ENCODE results near the gene MYB.
"Not testable (repeated sequence)": the region's sequence is repeated elsewhere in the genome, so short reads cannot be mapped to it uniquely, and the experiment has no call there.

MYB gene

DNA sequence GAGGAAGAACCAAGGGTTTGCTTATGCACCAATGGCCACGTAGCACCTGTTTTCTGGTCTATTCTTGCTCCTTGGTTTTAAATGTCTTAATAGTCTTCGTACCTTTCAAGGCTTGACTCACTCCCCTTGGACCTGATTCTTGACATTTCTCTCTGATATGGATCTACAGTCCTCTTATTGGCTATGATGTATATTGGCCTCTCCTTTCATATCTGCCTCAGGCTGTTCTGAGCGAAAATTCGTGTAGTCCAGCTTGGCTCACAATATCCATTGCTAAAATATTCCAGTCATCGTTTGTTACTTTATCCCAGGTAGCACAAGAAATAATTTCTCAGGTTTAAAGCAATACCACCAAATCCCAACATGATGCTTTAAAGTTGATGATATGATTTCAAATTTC is 59.6 kb downstream of the MYB start:
- H3K27me3 ChIP-seq (replicated peaks; ENCODE audit: control insufficient read depth, insufficient read depth, low read length, poor library complexity, severe bottlenecking), result no peaks in the 10 kb centered on the region
- H3K36me3 ChIP-seq (ENCODE audit: control insufficient read depth, insufficient read depth, low read length), result no peaks in the 10 kb centered on the region
- DNase-seq, result no peak
- no peaks in the 10 kb centered on the region for H3K4me1 ChIP-seq (ENCODE audit: control insufficient read depth, insufficient read depth, low read length, poor library complexity, severe bottlenecking)
- no peaks in the 10 kb centered on the region for H3K9me3 ChIP-seq (ENCODE audit: control insufficient read depth, low read length)
- no peak overlapping the region for H3K4me3 ChIP-seq (ENCODE audit: insufficient read depth, low read depth, low read length, poor library complexity, severe bottlenecking)
- no peak overlapping the region for H3K27ac ChIP-seq (ENCODE audit: insufficient read depth, low read length, poor library complexity, severe bottlenecking)

- Histone ChIP-seq H3K4me1 (ENCODE audit: control insufficient read depth, insufficient read depth, low read length, poor library complexity, severe bottlenecking) (no peaks in the 10 kb centered on the region), H3K9me3 (ENCODE audit: control insufficient read depth, low read length) (no peaks in the 10 kb centered on the region), H3K4me3 (ENCODE audit: insufficient read depth, low read depth, low read length, poor library complexity, severe bottlenecking) (no peak overlapping the region), H3K27ac (ENCODE audit: insufficient read depth, low read length, poor library complexity, severe bottlenecking) (no peak overlapping the region), H3K27me3 (replicated peaks; ENCODE audit: control insufficient read depth, insufficient read depth, low read length, poor library complexity, severe bottlenecking) (no peaks in the 10 kb centered on the region), H3K36me3 (ENCODE audit: control insufficient read depth, insufficient read depth, low read length) (no peaks in the 10 kb centered on the region)
- no peak for DNase-seq
Measured at GRCh38 chr6:135243871-135244796, 63.0 kb downstream of the MYB start.

- no peaks in the 10 kb centered on the region for H3K4me1 ChIP-seq (ENCODE audit: control insufficient read depth, insufficient read depth, low read length, poor library complexity, severe bottlenecking)
- no peak for DNase-seq
- H3K9me3 ChIP-seq (ENCODE audit: control insufficient read depth, low read length), result no peaks in the 10 kb centered on the region
- no peak overlapping the region for H3K27ac ChIP-seq (ENCODE audit: insufficient read depth, low read length, poor library complexity, severe bottlenecking)
- no peaks in the 10 kb centered on the region for H3K27me3 ChIP-seq (replicated peaks; ENCODE audit: control insufficient read depth, insufficient read depth, low read length, poor library complexity, severe bottlenecking)
- H3K36me3 ChIP-seq (ENCODE audit: control insufficient read depth, insufficient read depth, low read length), result no peaks in the 10 kb centered on the region
- no peak overlapping the region for H3K4me3 ChIP-seq (ENCODE audit: insufficient read depth, low read depth, low read length, poor library complexity, severe bottlenecking)
Measured at GRCh38 chr6:135244805-135245204, 63.7 kb downstream of the MYB start.

DNA sequence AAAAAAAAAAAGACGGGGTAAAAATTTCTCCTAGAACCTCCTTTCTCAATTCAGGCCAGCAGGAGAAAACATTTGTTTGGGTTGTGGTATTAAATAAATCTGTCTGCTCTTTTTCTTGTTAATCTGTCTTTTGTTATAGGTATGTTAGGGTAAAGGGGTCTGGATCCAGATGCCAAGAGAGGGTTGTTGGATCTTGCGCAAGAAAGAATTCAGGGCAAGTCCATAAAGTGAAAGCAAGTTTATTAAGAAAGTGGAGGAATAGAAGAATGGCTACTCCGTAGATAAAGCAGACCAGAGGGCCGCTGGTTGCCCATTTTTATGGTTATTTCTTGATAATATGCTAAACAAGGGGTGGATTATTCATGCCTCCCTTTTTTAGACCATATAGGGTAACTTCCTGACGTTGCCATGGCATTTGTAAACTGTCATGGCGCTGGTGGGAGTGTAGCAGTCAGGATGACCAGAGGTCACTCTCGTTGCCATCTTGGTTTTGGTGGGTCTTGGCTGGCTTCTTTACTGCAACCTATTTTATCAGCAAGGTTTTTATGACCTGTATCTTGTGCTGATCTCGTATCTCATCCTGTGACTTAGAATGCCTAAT is 65.4 kb downstream of the MYB start:
- not testable (repeated sequence) for H3K36me3 ChIP-seq (ENCODE audit: control insufficient read depth, insufficient read depth, low read length); H3K9me3 ChIP-seq (ENCODE audit: control insufficient read depth, low read length); H3K27ac ChIP-seq (ENCODE audit: insufficient read depth, low read length, poor library complexity, severe bottlenecking); H3K4me1 ChIP-seq (ENCODE audit: control insufficient read depth, insufficient read depth, low read length, poor library complexity, severe bottlenecking); H3K27me3 ChIP-seq (replicated peaks; ENCODE audit: control insufficient read depth, insufficient read depth, low read length, poor library complexity, severe bottlenecking); DNase-seq; H3K4me3 ChIP-seq (ENCODE audit: insufficient read depth, low read depth, low read length, poor library complexity, severe bottlenecking)

GRCh38 chr6:135250234-135250633 is 69.1 kb downstream of the MYB start:
- Histone ChIP-seq H3K4me3 (ENCODE audit: insufficient read depth, low read depth, low read length, poor library complexity, severe bottlenecking) (no peak overlapping the region), H3K9me3 (ENCODE audit: control insufficient read depth, low read length) (no peaks in the 10 kb centered on the region), H3K27ac (ENCODE audit: insufficient read depth, low read length, poor library complexity, severe bottlenecking) (no peak overlapping the region), H3K4me1 (ENCODE audit: control insufficient read depth, insufficient read depth, low read length, poor library complexity, severe bottlenecking) (no peaks in the 10 kb centered on the region), H3K36me3 (ENCODE audit: control insufficient read depth, insufficient read depth, low read length) (no peaks in the 10 kb centered on the region), H3K27me3 (replicated peaks; ENCODE audit: control insufficient read depth, insufficient read depth, low read length, poor library complexity, severe bottlenecking) (no peaks in the 10 kb centered on the region)
- DNase-seq, result no peak

- H3K4me1 ChIP-seq (ENCODE audit: control insufficient read depth, insufficient read depth, low read length, poor library complexity, severe bottlenecking), result no peaks in the 10 kb centered on the region
- DNase-seq, result no peak
- no peaks in the 10 kb centered on the region for H3K9me3 ChIP-seq (ENCODE audit: control insufficient read depth, low read length)
- H3K27me3 ChIP-seq (replicated peaks; ENCODE audit: control insufficient read depth, insufficient read depth, low read length, poor library complexity, severe bottlenecking), result no peaks in the 10 kb centered on the region
- H3K4me3 ChIP-seq (ENCODE audit: insufficient read depth, low read depth, low read length, poor library complexity, severe bottlenecking), result no peak overlapping the region
- no peaks in the 10 kb centered on the region for H3K36me3 ChIP-seq (ENCODE audit: control insufficient read depth, insufficient read depth, low read length)
- no peak overlapping the region for H3K27ac ChIP-seq (ENCODE audit: insufficient read depth, low read length, poor library complexity, severe bottlenecking)
Measured at GRCh38 chr6:135250751-135251497, 69.8 kb downstream of the MYB start.

- H3K36me3 ChIP-seq (ENCODE audit: control insufficient read depth, insufficient read depth, low read length), result no peaks in the 10 kb centered on the region
- no peak overlapping the region for H3K4me3 ChIP-seq (ENCODE audit: insufficient read depth, low read depth, low read length, poor library complexity, severe bottlenecking)
- DNase-seq, result no peak
- H3K9me3 ChIP-seq (ENCODE audit: control insufficient read depth, low read length), result no peaks in the 10 kb centered on the region
- no peaks in the 10 kb centered on the region for H3K4me1 ChIP-seq (ENCODE audit: control insufficient read depth, insufficient read depth, low read length, poor library complexity, severe bottlenecking)
- no peak overlapping the region for H3K27ac ChIP-seq (ENCODE audit: insufficient read depth, low read length, poor library complexity, severe bottlenecking)
- H3K27me3 ChIP-seq (replicated peaks; ENCODE audit: control insufficient read depth, insufficient read depth, low read length, poor library complexity, severe bottlenecking), result no peaks in the 10 kb centered on the region
Measured at GRCh38 chr6:135251498-135252441, 70.7 kb downstream of the MYB start.

DNA sequence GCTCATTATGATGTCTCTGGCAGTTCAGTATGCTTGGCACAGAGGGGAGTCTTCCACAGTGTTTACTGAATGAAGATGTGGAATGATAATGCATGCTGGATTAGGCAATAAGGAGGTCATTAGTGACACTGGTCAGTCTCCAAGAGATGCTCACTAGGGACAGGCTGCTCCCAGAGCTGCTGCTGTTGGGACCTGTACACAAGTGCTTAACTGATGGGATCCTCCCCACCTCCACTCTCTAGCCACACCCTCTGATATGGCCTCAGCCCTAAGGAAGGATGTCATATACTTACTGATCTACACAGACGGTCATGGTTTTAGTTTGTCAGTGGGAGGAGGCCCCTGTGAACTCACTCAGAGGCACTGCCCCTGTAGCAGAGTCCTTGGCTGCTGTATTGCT is 73.4 kb downstream of the MYB start:
- no peaks in the 10 kb centered on the region for H3K36me3 ChIP-seq (ENCODE audit: control insufficient read depth, insufficient read depth, low read length)
- H3K4me3 ChIP-seq (ENCODE audit: insufficient read depth, low read depth, low read length, poor library complexity, severe bottlenecking), result no peak overlapping the region
- H3K9me3 ChIP-seq (ENCODE audit: control insufficient read depth, low read length), result no peaks in the 10 kb centered on the region
- no peak overlapping the region for H3K27ac ChIP-seq (ENCODE audit: insufficient read depth, low read length, poor library complexity, severe bottlenecking)
- no peaks in the 10 kb centered on the region for H3K4me1 ChIP-seq (ENCODE audit: control insufficient read depth, insufficient read depth, low read length, poor library complexity, severe bottlenecking)
- H3K27me3 ChIP-seq (replicated peaks; ENCODE audit: control insufficient read depth, insufficient read depth, low read length, poor library complexity, severe bottlenecking), result no peaks in the 10 kb centered on the region
- no peak for DNase-seq

GRCh38 chr6:135256866-135257265 is 75.8 kb downstream of the MYB start:
- Histone ChIP-seq H3K27ac (ENCODE audit: insufficient read depth, low read length, poor library complexity, severe bottlenecking) (no peak overlapping the region), H3K4me3 (ENCODE audit: insufficient read depth, low read depth, low read length, poor library complexity, severe bottlenecking) (no peak overlapping the region), H3K36me3 (ENCODE audit: control insufficient read depth, insufficient read depth, low read length) (no peaks in the 10 kb centered on the region), H3K4me1 (ENCODE audit: control insufficient read depth, insufficient read depth, low read length, poor library complexity, severe bottlenecking) (no peaks in the 10 kb centered on the region), H3K27me3 (replicated peaks; ENCODE audit: control insufficient read depth, insufficient read depth, low read length, poor library complexity, severe bottlenecking) (no peaks in the 10 kb centered on the region), H3K9me3 (ENCODE audit: control insufficient read depth, low read length) (no peaks in the 10 kb centered on the region)
- DNase-seq, result no peak

All from effector memory CD4-positive, alpha-beta T cell (primary cell).